Psoas muscle (tissue), 8 donors: ENCODE results near the gene ACP1. TPM values are rescaled to one million over a fixed set of nuclear protein-coding genes. Genes with fewer than 3 reads are reported as not detected.

Experiments
- ATAC-seq, 4 donors: fragments of 200-7000 bp; cut with Tn5 transposase; one replicate each; pipeline ENCODE4 v1.9.1; 2020; ENCODE audit warnings: moderate library complexity in 3 of 4, mild to moderate bottlenecking in 2 of 4
- DNase-seq, 2 donors: peaks; one replicate each; pipeline ENCODE4 v3.0.0-alpha.2; 2020
- H3K27ac ChIP-seq: fragments of 200-600 bp; one replicate; pipeline ENCODE4 v1.8.0; 2022
- H3K27me3 ChIP-seq, 3 donors: fragments of 200-600 bp in 1 of 3; one replicate each; pipeline versions ENCODE4 v1.6.1 to v1.8.0; 2013 to 2022; ENCODE audit warnings: low read length in 2 of 3, mild to moderate bottlenecking in 2 of 3, moderate library complexity in 1 of 3; ENCODE audit not compliant: insufficient read depth in 3 of 3
- H3K36me3 ChIP-seq, 2 donors: fragments of 200-600 bp in 1 of 2; one replicate each; pipeline versions ENCODE4 v1.6.1 to v1.8.0; 2013 to 2022; ENCODE audit warnings: low read depth in 1 of 2, mild to moderate bottlenecking in 1 of 2, moderate library complexity in 1 of 2; ENCODE audit not compliant: insufficient read depth in 1 of 2
- H3K4me1 ChIP-seq: fragments of 200-600 bp; one replicate; pipeline ENCODE4 v1.8.0; 2022
- H3K4me3 ChIP-seq: fragments of 200-600 bp; one replicate; pipeline ENCODE4 v1.8.0; 2022; ENCODE audit warnings: mild to moderate bottlenecking
- H3K9me3 ChIP-seq: fragments of 200-600 bp; one replicate; pipeline ENCODE4 v1.8.0; 2022
- WGBS, 3 donors: extraction: QIAGEN DNeasy Blood & Tissue Kit; methylation state at CpG; one replicate each; pipeline versions ENCODE4 v1.1.6 to v1.1.7; 2013; 5-methylcytosine and 5-hydroxymethylcytosine counted together
- intact Hi-C, 2 donors: fragments of 100-400 bp; cut with DNase I; formaldehyde crosslinking; loops; one replicate each; pipeline versions ENCODE4 v1.11.0 to v1.14.2; 2022
- polyA plus RNA-seq, 3 donors: library from polyadenylated mRNA; stranded (reverse); fragments of 200-250 nt; gene quantifications; one replicate each; pipeline ENCODE4 v1.2.3, GENCODE V29; 2013
- total RNA-seq, 4 donors: library from RNA; stranded (reverse); fragmentation: NEBNext Ultra II Directional in 2 of 4; extraction: Animal tissue kit (Norgen Biotek cat#: 25700) in 2 of 4; gene quantifications; one replicate each; pipeline versions ENCODE4 v1.2.1 to v1.2.4, GENCODE V29; 2021 to 2023
- TF ChIP-seq, protein P1 (sequence below): fragments of 200-600 bp; IDR thresholded peaks from one replicate; pipeline ENCODE4 v1.8.0; 2022; ENCODE audit warnings: antibody characterized with exemption
- donor health status: healthy with polysubstance abuse.
- donor health status: DM: no; HTN: no; CAD: no; lungs with moderate emphysema.
- donor health status: Bipolar disorder and iron deficiency.
- donor health status: healthy.
- donor health status: DM: yes; HTN: yes; CAD: no.
- donor health status: DM: no; HTN: no; CAD: no.
- donor health status: DM: no; HTN: no; CAD: no.
- donor health status: DM: yes; HTN: yes; CAD: no.

Gene ACP1
- total and polyA plus RNA-seq, 7 donors: 55.8 to 104 (median 73.6) TPM

DNA sequence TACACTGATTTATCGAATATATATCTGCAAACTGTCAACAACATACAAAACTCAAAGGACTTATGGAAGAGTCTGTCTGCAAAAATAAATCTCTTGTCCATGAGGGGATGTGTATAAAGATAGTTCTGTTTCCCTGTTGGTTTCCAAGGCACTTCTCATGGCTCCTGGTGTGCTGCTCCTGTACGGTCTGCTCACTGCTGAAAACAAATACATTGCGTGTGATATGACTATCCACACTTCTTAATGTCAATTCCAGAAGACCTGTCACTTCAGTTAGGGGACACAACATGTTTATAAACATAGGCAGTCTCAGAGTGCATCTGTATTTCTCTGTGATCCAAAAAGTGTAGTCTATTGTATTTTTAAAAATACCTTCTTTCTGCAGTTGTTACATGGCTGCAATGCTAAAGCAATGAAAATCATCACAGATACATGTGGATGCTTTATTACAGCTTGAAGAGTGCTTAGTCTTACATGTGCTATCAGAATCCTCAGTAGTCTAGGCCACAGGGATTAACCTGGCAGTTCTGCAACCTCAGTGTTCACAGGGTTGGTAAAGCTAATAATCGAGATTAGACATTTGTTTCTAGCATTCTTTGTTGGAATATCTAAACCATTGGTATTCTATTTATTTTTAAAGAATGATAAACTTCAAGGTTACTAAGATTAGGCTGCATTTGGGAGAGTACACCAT, 15.4 kb downstream of the ACP1 start:
- intact Hi-C loops: no loop called here
- Histone ChIP-seq H3K36me3 (peaks cover 16 to 76% of the 10 kb centered on the region in 2 donors), H3K27ac (no peak overlapping the region), H3K4me3 (no peak overlapping the region), H3K4me1 (no peaks in the 10 kb centered on the region), H3K9me3 (no peaks in the 10 kb centered on the region), H3K27me3 (no peaks in the 10 kb centered on the region)
- DNase-seq (no peak), ATAC-seq (no peak)
- TF ChIP-seq, protein P1, sequence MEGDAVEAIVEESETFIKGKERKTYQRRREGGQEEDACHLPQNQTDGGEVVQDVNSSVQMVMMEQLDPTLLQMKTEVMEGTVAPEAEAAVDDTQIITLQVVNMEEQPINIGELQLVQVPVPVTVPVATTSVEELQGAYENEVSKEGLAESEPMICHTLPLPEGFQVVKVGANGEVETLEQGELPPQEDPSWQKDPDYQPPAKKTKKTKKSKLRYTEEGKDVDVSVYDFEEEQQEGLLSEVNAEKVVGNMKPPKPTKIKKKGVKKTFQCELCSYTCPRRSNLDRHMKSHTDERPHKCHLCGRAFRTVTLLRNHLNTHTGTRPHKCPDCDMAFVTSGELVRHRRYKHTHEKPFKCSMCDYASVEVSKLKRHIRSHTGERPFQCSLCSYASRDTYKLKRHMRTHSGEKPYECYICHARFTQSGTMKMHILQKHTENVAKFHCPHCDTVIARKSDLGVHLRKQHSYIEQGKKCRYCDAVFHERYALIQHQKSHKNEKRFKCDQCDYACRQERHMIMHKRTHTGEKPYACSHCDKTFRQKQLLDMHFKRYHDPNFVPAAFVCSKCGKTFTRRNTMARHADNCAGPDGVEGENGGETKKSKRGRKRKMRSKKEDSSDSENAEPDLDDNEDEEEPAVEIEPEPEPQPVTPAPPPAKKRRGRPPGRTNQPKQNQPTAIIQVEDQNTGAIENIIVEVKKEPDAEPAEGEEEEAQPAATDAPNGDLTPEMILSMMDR: no peak
- 89 to 91% (median 91%) methylated on average over 4 of the region's 4 CpGs for WGBS, 3 donors

- Histone ChIP-seq H3K27ac (no peak overlapping the region), H3K27me3 (peaks cover 0 to under 1% (median 0%) of the 10 kb centered on the region in 3 donors), H3K4me3 (no peak overlapping the region), H3K4me1 (no peaks in the 10 kb centered on the region), H3K36me3 (peaks cover 16 to 71% of the 10 kb centered on the region in 2 donors), H3K9me3 (no peaks in the 10 kb centered on the region)
- WGBS, 3 donors: 76 to 81% (median 79%) methylated on average over 7 of the region's 7 CpGs
- intact Hi-C loops: no loop called here
- ATAC-seq (no peak), DNase-seq (no peak)
- TF ChIP-seq, protein P1: no peak
Observed at GRCh38 chr2:280650-281110, 15.9 kb downstream of the ACP1 start.

DNA sequence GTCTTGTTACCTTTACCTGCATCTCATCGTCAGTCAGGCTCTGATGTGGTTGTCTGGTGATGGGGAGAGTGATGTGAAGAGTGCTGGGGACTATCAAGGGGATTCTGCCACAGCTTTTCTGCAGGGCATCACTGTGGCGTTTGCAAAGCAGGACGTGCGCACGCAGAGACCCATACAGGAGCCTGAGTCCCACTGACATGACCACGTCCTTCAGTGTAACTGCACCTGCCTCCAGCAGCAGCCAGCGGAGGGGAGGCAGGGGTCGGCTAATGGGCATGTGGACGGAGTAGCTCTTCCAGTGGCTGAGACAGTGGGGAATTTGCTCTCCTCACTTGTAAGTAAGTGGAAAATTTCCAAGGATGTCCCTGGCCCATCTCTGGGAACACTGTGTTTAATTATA, 16.6 kb downstream of the ACP1 start:
- H3K4me3 ChIP-seq: no peak overlapping the region
- 89 to 94% (median 93%) methylated on average over 9 of the region's 9 CpGs for WGBS, 3 donors
- ATAC-seq (no peak), DNase-seq (no peak)
- intact Hi-C loops: no loop called here
- no peak overlapping the region for H3K27ac ChIP-seq
- peaks cover 12 to 64% of the 10 kb centered on the region in 2 donors for H3K36me3 ChIP-seq
- H3K27me3 ChIP-seq: peaks cover 0 to 8% (median 0%) of the 10 kb centered on the region in 3 donors
- H3K4me1 ChIP-seq: no peaks in the 10 kb centered on the region
- TF ChIP-seq, protein P1: no peak
- no peaks in the 10 kb centered on the region for H3K9me3 ChIP-seq

DNA sequence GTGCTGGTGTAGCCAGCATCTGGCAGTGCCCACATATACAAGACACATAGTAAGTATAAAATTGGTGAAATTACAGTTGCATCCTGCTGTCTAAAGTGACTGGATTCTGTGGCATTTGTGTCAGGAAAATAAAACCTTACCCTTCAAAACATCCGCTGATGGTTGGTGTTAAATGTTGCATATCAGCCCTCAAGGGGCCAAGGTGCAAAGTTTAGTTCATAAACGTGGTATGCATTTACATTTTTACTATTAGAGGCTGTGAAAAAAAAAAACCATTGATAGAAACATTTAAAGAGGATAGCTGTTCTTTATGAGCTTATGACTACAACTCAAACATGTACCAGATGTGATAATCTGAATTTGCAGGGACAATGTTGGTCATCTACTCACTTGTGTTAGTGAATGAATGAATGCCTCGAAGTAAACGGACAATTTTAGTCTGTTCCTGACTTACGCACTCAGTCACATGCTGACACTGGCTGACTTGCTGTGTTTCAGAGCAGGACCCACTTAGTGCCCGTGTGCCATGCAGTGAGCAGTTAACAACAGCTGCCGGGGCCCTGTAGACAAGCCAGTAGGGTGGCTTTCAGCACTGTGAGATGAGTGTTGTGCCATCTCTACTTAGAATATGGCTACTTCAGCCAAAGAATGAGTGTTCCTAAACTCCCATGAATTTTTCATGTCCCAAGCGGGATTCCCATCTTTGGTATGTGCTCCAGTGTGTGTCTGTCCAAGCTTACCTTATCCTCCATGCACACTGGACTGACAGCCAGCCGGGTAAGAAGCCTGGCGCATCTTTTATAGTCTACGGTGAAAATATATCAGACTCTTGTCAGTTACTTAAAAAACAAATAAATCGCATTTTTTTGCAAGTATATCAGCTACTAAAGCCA, 17.9 kb downstream of the ACP1 start:
- ATAC-seq (no peak), DNase-seq (no peak)
- intact Hi-C loops: no loop called here
- 94 to 95% (median 94%) methylated on average over 12 of the region's 12 CpGs for WGBS, 3 donors
- no peaks in the 10 kb centered on the region for H3K4me1 ChIP-seq
- TF ChIP-seq, protein P1: no peak
- H3K9me3 ChIP-seq: no peaks in the 10 kb centered on the region
- no peak overlapping the region for H3K4me3 ChIP-seq
- peaks cover 0 to 20% (median 0%) of the 10 kb centered on the region in 3 donors for H3K27me3 ChIP-seq
- no peak overlapping the region for H3K27ac ChIP-seq
- peaks cover 10 to 51% of the 10 kb centered on the region in 2 donors for H3K36me3 ChIP-seq
